ENCODE results near the gene SMYD3.

Gene SMYD3

DNA sequence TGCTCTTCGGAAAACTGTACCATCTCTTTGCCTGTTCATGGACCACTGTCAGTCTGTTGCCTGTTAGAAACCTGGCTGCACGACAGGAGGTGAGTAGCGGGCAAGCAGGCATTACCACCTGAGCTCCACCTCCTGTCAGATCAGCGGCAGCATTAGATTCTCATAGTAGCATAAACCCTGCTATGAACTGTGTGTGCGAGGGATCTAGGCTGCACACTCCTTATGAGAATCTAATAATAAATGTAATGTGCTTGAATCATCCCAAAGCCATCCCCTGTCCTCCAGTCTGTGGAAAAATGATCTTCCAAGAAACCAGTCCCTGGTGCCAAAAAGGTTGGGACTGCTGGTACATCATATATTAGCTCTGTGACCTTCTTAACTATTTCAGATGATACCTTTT is 110.0 kb downstream of the SMYD3 start:
- ChIA-PET POLR2A (no interaction called here), CTCF (no interaction called here)
- no peak for TF ChIP-seq IKZF3 (tag by site-specific recombination; IDR thresholded peaks at IDR 0.05)
- TF ChIP-seq ZNF433 (tag by site-specific recombination; IDR thresholded peaks at IDR 0.05; ENCODE audit: low read depth): no peak
- TF ChIP-seq ZNF654 (tag by site-specific recombination; IDR thresholded peaks at IDR 0.05; ENCODE audit: low read depth): no peak
- TF ChIP-seq, protein P1, sequence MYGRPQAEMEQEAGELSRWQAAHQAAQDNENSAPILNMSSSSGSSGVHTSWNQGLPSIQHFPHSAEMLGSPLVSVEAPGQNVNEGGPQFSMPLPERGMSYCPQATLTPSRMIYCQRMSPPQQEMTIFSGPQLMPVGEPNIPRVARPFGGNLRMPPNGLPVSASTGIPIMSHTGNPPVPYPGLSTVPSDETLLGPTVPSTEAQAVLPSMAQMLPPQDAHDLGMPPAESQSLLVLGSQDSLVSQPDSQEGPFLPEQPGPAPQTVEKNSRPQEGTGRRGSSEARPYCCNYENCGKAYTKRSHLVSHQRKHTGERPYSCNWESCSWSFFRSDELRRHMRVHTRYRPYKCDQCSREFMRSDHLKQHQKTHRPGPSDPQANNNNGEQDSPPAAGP (tag by site-specific recombination; IDR thresholded peaks at IDR 0.05): no peak
- TF ChIP-seq ZEB2 (tag by site-specific recombination; IDR thresholded peaks at IDR 0.05): no peak
- no peak for TF ChIP-seq INSM2 (tag by site-specific recombination; IDR thresholded peaks at IDR 0.05)
- no peak for TF ChIP-seq ZBTB6 (tag by site-specific recombination; IDR thresholded peaks at IDR 0.05)
- no peak for TF ChIP-seq ZNF146 (tag by site-specific recombination; IDR thresholded peaks at IDR 0.05)
- TF ChIP-seq, protein P2, sequence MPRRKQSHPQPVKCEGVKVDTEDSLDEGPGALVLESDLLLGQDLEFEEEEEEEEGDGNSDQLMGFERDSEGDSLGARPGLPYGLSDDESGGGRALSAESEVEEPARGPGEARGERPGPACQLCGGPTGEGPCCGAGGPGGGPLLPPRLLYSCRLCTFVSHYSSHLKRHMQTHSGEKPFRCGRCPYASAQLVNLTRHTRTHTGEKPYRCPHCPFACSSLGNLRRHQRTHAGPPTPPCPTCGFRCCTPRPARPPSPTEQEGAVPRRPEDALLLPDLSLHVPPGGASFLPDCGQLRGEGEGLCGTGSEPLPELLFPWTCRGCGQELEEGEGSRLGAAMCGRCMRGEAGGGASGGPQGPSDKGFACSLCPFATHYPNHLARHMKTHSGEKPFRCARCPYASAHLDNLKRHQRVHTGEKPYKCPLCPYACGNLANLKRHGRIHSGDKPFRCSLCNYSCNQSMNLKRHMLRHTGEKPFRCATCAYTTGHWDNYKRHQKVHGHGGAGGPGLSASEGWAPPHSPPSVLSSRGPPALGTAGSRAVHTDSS (tag by site-specific recombination; IDR thresholded peaks at IDR 0.05): no peak
- no peak for TF ChIP-seq ZNF624 (tag by site-specific recombination; IDR thresholded peaks at IDR 0.05)
- TF ChIP-seq ZNF2 (tag by site-specific recombination; IDR thresholded peaks at IDR 0.05): no peak
- TF ChIP-seq ZNF211 (tag by site-specific recombination; IDR thresholded peaks at IDR 0.05; ENCODE audit: low read depth): no peak
- no peak for TF ChIP-seq ZNF302 (tag by site-specific recombination; IDR thresholded peaks at IDR 0.05; ENCODE audit: low read depth)
- TF ChIP-seq ZNF157 (tag by site-specific recombination; IDR thresholded peaks at IDR 0.05): no peak
- Histone ChIP-seq H3K4me3 (ENCODE audit: low read depth, low read length) (no peak overlapping the region), H3K4me1 (ENCODE audit: control insufficient read depth, insufficient read depth, low read length) (no peaks in the 10 kb centered on the region), H3K9me3 (ENCODE audit: control insufficient read depth, insufficient read depth, low read depth, low read length) (no peaks in the 10 kb centered on the region), H3K27ac (ENCODE audit: extremely low read depth, low read depth, low read length) (no peak overlapping the region), H3K36me3 (ENCODE audit: control insufficient read depth in 2 of 2, insufficient read depth in 1 of 2, low read length in 2 of 2) (no peaks in the 10 kb centered on the region)

DNA sequence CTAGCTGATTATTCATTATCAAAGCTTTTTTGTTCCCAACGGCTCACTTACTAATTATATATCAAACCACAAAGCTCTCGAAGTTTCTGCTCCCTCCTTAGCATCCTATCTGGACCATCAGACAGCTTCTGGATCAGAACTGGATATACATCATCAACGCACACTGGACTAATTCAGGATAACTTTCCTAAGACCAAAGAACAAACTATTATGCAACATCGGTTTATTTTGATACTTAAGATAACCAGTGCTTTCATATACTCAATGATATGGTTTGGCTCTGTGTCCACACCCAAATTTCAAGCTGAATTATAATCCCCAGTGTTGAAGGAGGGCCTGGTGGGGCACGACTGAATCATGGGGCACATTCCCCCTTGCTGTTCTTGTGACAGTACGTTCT is 110.8 kb downstream of the SMYD3 start:
- Histone ChIP-seq H3K9me3 (ENCODE audit: control insufficient read depth, insufficient read depth, low read depth, low read length) (no peaks in the 10 kb centered on the region), H3K4me1 (ENCODE audit: control insufficient read depth, insufficient read depth, low read length) (no peaks in the 10 kb centered on the region), H3K36me3 (ENCODE audit: control insufficient read depth in 2 of 2, insufficient read depth in 1 of 2, low read length in 2 of 2) (no peaks in the 10 kb centered on the region), H3K27ac (ENCODE audit: extremely low read depth, low read depth, low read length) (no peak overlapping the region), H3K4me3 (ENCODE audit: low read depth, low read length) (no peak overlapping the region)
- CTCF ChIA-PET: no interaction called here
- TF ChIP-seq ZNF48 (tag by site-specific recombination; IDR thresholded peaks at IDR 0.05) (no peak), HOXD13 (CRISPR knock-in tag; IDR thresholded peaks at IDR 0.05; ENCODE audit: borderline replicate concordance) (no peak), ZFHX2 (tag by site-specific recombination; conservative IDR thresholded peaks at IDR 0.05) (no peak), PRDM10 (tag by site-specific recombination; IDR thresholded peaks at IDR 0.05) (no peak)
- TF ChIP-seq, protein P3, sequence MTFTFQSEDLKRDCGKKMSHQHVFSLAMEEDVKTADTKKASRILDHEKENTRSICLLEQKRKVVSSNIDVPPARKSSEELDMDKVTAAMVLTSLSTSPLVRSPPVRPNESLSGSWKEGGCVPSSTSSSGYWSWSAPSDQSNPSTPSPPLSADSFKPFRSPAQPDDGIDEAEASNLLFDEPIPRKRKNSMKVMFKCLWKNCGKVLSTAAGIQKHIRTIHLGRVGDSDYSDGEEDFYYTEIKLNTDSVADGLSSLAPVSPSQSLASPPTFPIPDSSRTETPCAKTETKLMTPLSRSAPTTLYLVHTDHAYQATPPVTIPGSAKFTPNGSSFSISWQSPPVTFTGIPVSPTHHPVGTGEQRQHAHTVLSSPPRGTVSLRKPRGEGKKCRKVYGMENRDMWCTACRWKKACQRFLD (tag by site-specific recombination; IDR thresholded peaks at IDR 0.05): no peak
- POLR2A ChIA-PET: no interaction called here
